DND-41 (cell line): ENCODE results near the gene CYP4X1.
"Not testable (repeated sequence)": the region's sequence is repeated elsewhere in the genome, so short reads cannot be mapped to it uniquely, and the experiment has no call there.

Experiments used
- CTCF ChIP-seq: IDR thresholded peaks from 2 replicates; pipeline ENCODE4 v1.5.1; 2012; ENCODE audit warnings: borderline replicate concordance, low read length, moderate library complexity, mild to moderate bottlenecking; ENCODE audit not compliant: poor library complexity, severe bottlenecking; ENCODE audit errors: extremely low read depth
- EZH2 ChIP-seq: IDR thresholded peaks from 3 replicates; pipeline ENCODE4 v1.6.1; 2012; ENCODE audit warnings: borderline replicate concordance, low read depth, mild to moderate bottlenecking, moderate library complexity, low read length, inconsistent platforms; ENCODE audit not compliant: severe bottlenecking

- TF ChIP-seq CTCF, EZH2: not testable (repeated sequence)
These were observed 46.0 kb downstream of the CYP4X1 start for GRCh38 chr1:47069509-47069908.
